ENCODE data around the gene C14orf132.

The C14orf132 gene

GRCh38 chr14:96098999-96099335 is 59.8 kb downstream of the C14orf132 start:
- TF ChIP-seq CTCF (conservative IDR thresholded peaks at IDR 0.05; ENCODE audit: low read length) = no peak
- DNase-seq (ENCODE audit: low read depth) = no peak
- H3K4me3 ChIP-seq (ENCODE audit: low read length) = no peak overlapping the region

- peak; percentile 76 for DNase-seq (ENCODE audit: low read depth)
- H3K4me3 ChIP-seq (ENCODE audit: low read length) = no peak overlapping the region
- peak; percentile 97 for TF ChIP-seq CTCF (conservative IDR thresholded peaks at IDR 0.05; ENCODE audit: low read length)
These were observed 61.3 kb downstream of the C14orf132 start for GRCh38 chr14:96100161-96101064.

GRCh38 chr14:96102081-96102856 is 63.1 kb downstream of the C14orf132 start:
- peak; percentile 42 for TF ChIP-seq CTCF (conservative IDR thresholded peaks at IDR 0.05; ENCODE audit: low read length)
- H3K4me3 ChIP-seq (ENCODE audit: low read length) = no peak overlapping the region
- peak; percentile 81 for DNase-seq (ENCODE audit: low read depth)

- H3K4me3 ChIP-seq (ENCODE audit: low read length) = no peak overlapping the region
- no peak for DNase-seq (ENCODE audit: low read depth)
- TF ChIP-seq CTCF (conservative IDR thresholded peaks at IDR 0.05; ENCODE audit: low read length) = no peak
These were observed 63.9 kb downstream of the C14orf132 start for GRCh38 chr14:96103075-96103474.

- no peak for DNase-seq (ENCODE audit: low read depth)
- TF ChIP-seq CTCF (conservative IDR thresholded peaks at IDR 0.05; ENCODE audit: low read length) = no peak
- no peak overlapping the region for H3K4me3 ChIP-seq (ENCODE audit: low read length)
These were observed 64.6 kb downstream of the C14orf132 start for GRCh38 chr14:96103560-96104460.

- no peak; the same call in 1 of the 2 replicates for TF ChIP-seq CTCF (conservative IDR thresholded peaks at IDR 0.05; ENCODE audit: low read length)
- H3K4me3 ChIP-seq (ENCODE audit: low read length) = no peak overlapping the region; the same call in 1 of the 2 replicates
- DNase-seq (ENCODE audit: low read depth) = peak; percentile 99
These were observed 65.4 kb downstream of the C14orf132 start for GRCh38 chr14:96104469-96105057.
